Neural progenitor cell (in vitro differentiated cells): Measurements from ENCODE around the gene LTBP1. TPM values are rescaled to one million over a fixed set of nuclear protein-coding genes. Genes with fewer than 3 reads are reported as not detected.

ENCODE experiments used
- DNase-seq: peaks from one replicate; pipeline ENCODE4 v3.0.0-alpha.2; 2016; ENCODE audit warnings: low spot score
- H2AFZ ChIP-seq: fragments of 200-600 bp; sonication (generic); replicated peaks from 2 replicates; pipeline ENCODE4 v1.6.1; 2016; ENCODE audit warnings: antibody characterized with exemption
- H3F3A ChIP-seq: fragments of 200-600 bp; sonication (generic); 2 replicates; pipeline ENCODE4 v1.6.1; 2016; ENCODE audit warnings: antibody characterized with exemption, low read depth
- H3K27ac ChIP-seq: fragments of 200-600 bp; sonication (generic); 2 replicates; pipeline ENCODE4 v1.5.1; 2016; ENCODE audit warnings: mild to moderate bottlenecking
- H3K27me3 ChIP-seq: fragments of 200-600 bp; sonication (generic); 2 replicates; pipeline ENCODE4 v1.6.1; 2016; ENCODE audit warnings: mild to moderate bottlenecking, moderate library complexity
- H3K36me3 ChIP-seq: fragments of 200-600 bp; sonication (generic); 2 replicates; pipeline ENCODE4 v1.5.1; 2016
- H3K4me1 ChIP-seq: fragments of 200-600 bp; sonication (generic); 2 replicates; pipeline ENCODE4 v1.6.1; 2016; ENCODE audit warnings: mixed run types
- H3K4me2 ChIP-seq: fragments of 200-600 bp; sonication (generic); 2 replicates; pipeline ENCODE4 v1.6.1; 2016
- H3K4me3 ChIP-seq: fragments of 200-600 bp; sonication (generic); 2 replicates; pipeline ENCODE4 v1.5.1; 2016
- H3K79me2 ChIP-seq: fragments of 200-600 bp; sonication (generic); 2 replicates; pipeline ENCODE4 v1.6.1; 2016; ENCODE audit warnings: low read depth
- H3K9ac ChIP-seq: fragments of 200-600 bp; sonication (generic); 2 replicates; pipeline ENCODE4 v1.6.1; 2016
- H3K9me3 ChIP-seq: fragments of 200-600 bp; sonication (generic); 2 replicates; pipeline ENCODE4 v1.5.1; 2016; ENCODE audit warnings: low read depth
- H4K20me1 ChIP-seq: fragments of 200-600 bp; sonication (generic); 2 replicates; pipeline ENCODE4 v1.6.1; 2016; ENCODE audit warnings: low read depth
- H3K27ac Mint-ChIP-seq: 3 replicates; pipeline ENCODE4 v1.8.0; 2021; ENCODE audit warnings: mixed read lengths
- H3K27me3 Mint-ChIP-seq: 2 replicates; pipeline ENCODE4 v1.8.0; 2022; ENCODE audit warnings: low read depth, mild to moderate bottlenecking, inconsistent platforms, moderate library complexity, mixed read lengths; ENCODE audit not compliant: insufficient read depth
- H3K36me3 Mint-ChIP-seq: 3 replicates; pipeline ENCODE4 v1.8.0; 2021; ENCODE audit warnings: mixed read lengths
- H3K4me1 Mint-ChIP-seq: 3 replicates; pipeline ENCODE4 v1.8.0; 2021; ENCODE audit warnings: mixed read lengths
- H3K4me3 Mint-ChIP-seq: 3 replicates; pipeline ENCODE4 v1.8.0; 2021; ENCODE audit warnings: mild to moderate bottlenecking, moderate library complexity, mixed read lengths
- H3K9me3 Mint-ChIP-seq: 3 replicates; pipeline ENCODE4 v1.8.0; 2020; ENCODE audit warnings: mixed read lengths
- CTCF ChIP-seq: fragments of 200-600 bp; sonication (generic); IDR thresholded peaks from 2 replicates; pipeline ENCODE4 v1.5.1; 2017; ENCODE audit warnings: antibody characterized with exemption, mild to moderate bottlenecking
- EZH2 ChIP-seq: fragments of 200-600 bp; sonication (generic); IDR thresholded peaks from 2 replicates; pipeline ENCODE4 v1.6.1; 2017; ENCODE audit warnings: antibody characterized with exemption, mild to moderate bottlenecking, moderate library complexity
- EZH2phosphoT487 ChIP-seq: fragments of 200-600 bp; sonication (generic); IDR thresholded peaks from 2 replicates; pipeline ENCODE4 v1.6.1; 2017; ENCODE audit warnings: antibody characterized with exemption
- total RNA-seq: library from RNA; depleted of rRNA; stranded (reverse); fragments of >200 nt; gene quantifications from 2 replicates; pipeline ENCODE4 v1.2.3, GENCODE V29; 2015; ENCODE audit warnings: low replicate concordance

Gene LTBP1
- total RNA-seq, 1 donor from 2014 or later = 50.5 TPM

GRCh38 chr2:33058716-33059470, 112.1 kb downstream of the LTBP1 start:
- peaks cover 21% of the 10 kb centered on the region for H3K4me1 Mint-ChIP-seq
- no peaks in the 10 kb centered on the region for H3K27me3 Mint-ChIP-seq
- TF ChIP-seq EZH2phosphoT487 (no peak), CTCF (no peak), EZH2 (no peak)
- peaks cover 10% of the 10 kb centered on the region for H3K4me1 ChIP-seq
- no peaks in the 10 kb centered on the region for H3K27me3 ChIP-seq
- peak overlapping the region; percentile 38 for H3K27ac Mint-ChIP-seq
- H3F3A ChIP-seq = no peaks in the 10 kb centered on the region
- H3K9ac ChIP-seq = no peak overlapping the region
- H3K4me3 Mint-ChIP-seq = no peak overlapping the region
- no peaks in the 10 kb centered on the region for H3K9me3 ChIP-seq
- H4K20me1 ChIP-seq = no peaks in the 10 kb centered on the region
- no peaks in the 10 kb centered on the region for H3K36me3 Mint-ChIP-seq
- H3K4me2 ChIP-seq = peak overlapping the region; percentile 20
- peaks cover 11% of the 10 kb centered on the region for H3K9me3 Mint-ChIP-seq
- H3K36me3 ChIP-seq = no peaks in the 10 kb centered on the region
- H3K4me3 ChIP-seq = no peak overlapping the region
- H3K79me2 ChIP-seq = no peaks in the 10 kb centered on the region
- no peak overlapping the region for H2AFZ ChIP-seq
- H3K27ac ChIP-seq = no peak overlapping the region
- no peak for DNase-seq

- H3K9me3 Mint-ChIP-seq = peaks cover 11% of the 10 kb centered on the region
- peak overlapping the region; percentile 38 for H3K27ac Mint-ChIP-seq
- TF ChIP-seq EZH2phosphoT487 = no peak
- TF ChIP-seq CTCF = no peak
- TF ChIP-seq EZH2 = no peak
- Histone ChIP-seq H3K4me3 (no peak overlapping the region), H3K4me2 (peak overlapping the region; percentile 20), H3K27ac (no peak overlapping the region), H2AFZ (no peak overlapping the region), H3K9ac (no peak overlapping the region), H3K4me1 (peaks cover 10% of the 10 kb centered on the region), H3K36me3 (no peaks in the 10 kb centered on the region), H3F3A (no peaks in the 10 kb centered on the region), H3K79me2 (no peaks in the 10 kb centered on the region), H4K20me1 (no peaks in the 10 kb centered on the region), H3K9me3 (no peaks in the 10 kb centered on the region), H3K27me3 (no peaks in the 10 kb centered on the region)
- no peaks in the 10 kb centered on the region for H3K27me3 Mint-ChIP-seq
- peak; percentile 25 for DNase-seq
- H3K4me1 Mint-ChIP-seq = peaks cover 21% of the 10 kb centered on the region
- H3K4me3 Mint-ChIP-seq = no peak overlapping the region
- H3K36me3 Mint-ChIP-seq = no peaks in the 10 kb centered on the region
Measured at GRCh38 chr2:33059471-33060156, 112.9 kb downstream of the LTBP1 start.

- no peaks in the 10 kb centered on the region for H3K27me3 ChIP-seq
- H3K27ac Mint-ChIP-seq = no peak overlapping the region
- H4K20me1 ChIP-seq = no peaks in the 10 kb centered on the region
- H3K4me3 ChIP-seq = no peak overlapping the region
- no peak overlapping the region for H2AFZ ChIP-seq
- H3K27ac ChIP-seq = no peak overlapping the region
- no peaks in the 10 kb centered on the region for H3K36me3 ChIP-seq
- no peak overlapping the region for H3K4me3 Mint-ChIP-seq
- peaks cover 1% of the 10 kb centered on the region for H3K36me3 Mint-ChIP-seq
- TF ChIP-seq CTCF (no peak), EZH2 (no peak), EZH2phosphoT487 (no peak)
- no peaks in the 10 kb centered on the region for H3K9me3 ChIP-seq
- H3K27me3 Mint-ChIP-seq = no peaks in the 10 kb centered on the region
- no peaks in the 10 kb centered on the region for H3K79me2 ChIP-seq
- H3K4me1 ChIP-seq = peaks cover 10% of the 10 kb centered on the region
- H3K4me2 ChIP-seq = no peak overlapping the region
- H3K9me3 Mint-ChIP-seq = peaks cover 14% of the 10 kb centered on the region
- DNase-seq = no peak
- no peaks in the 10 kb centered on the region for H3F3A ChIP-seq
- H3K4me1 Mint-ChIP-seq = peaks cover 21% of the 10 kb centered on the region
- H3K9ac ChIP-seq = no peak overlapping the region
Measured at GRCh38 chr2:33060405-33060804, 113.7 kb downstream of the LTBP1 start.
